ENCODE data around the gene LEMD2. TPM values are rescaled to one million over a fixed set of nuclear protein-coding genes. Genes with fewer than 3 reads are reported as not detected.

LEMD2 gene
- total and polyA plus RNA-seq, 9 of the 15 experiments (the other 6 are each of a cell fraction or from before 2014, with no cell fraction given): 0.32 to 46.3 (median 30.8) TPM

DNA sequence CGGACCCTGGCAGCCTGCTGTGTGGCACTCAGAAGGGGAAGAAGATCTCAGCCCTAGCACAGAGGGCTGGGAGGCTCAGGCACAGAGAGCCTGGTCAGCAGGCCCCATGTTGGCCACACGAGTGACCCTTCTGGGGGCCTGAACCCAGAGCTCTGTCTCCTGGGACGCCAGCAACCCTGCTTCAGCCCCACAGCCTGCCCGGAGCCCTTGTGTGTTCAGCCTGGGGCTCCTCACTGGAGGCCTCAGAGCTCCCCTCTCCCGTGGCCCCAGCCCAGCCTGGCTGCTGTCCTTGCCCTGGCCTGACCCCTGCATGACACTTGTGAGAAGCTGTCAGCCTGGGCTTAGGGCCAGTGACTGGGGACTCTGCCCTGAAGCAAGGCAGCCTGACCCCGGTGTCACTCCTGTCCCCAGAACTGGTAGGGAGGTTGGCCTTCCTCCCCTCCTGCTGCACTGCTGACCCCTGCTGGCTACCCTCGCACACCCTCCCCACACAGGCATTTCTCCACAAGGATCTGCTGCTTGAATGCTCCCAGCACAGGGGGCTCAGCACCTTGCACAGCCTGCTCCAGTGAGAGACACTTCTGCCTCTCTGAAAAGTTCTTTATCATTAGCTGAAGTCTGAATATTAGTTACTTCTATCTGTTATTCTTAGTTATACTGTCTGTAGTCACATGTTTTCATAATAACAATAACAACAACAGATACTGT lies 26.9 kb downstream of the LEMD2 start (continued):
- TF ChIP-seq, protein P1, sequence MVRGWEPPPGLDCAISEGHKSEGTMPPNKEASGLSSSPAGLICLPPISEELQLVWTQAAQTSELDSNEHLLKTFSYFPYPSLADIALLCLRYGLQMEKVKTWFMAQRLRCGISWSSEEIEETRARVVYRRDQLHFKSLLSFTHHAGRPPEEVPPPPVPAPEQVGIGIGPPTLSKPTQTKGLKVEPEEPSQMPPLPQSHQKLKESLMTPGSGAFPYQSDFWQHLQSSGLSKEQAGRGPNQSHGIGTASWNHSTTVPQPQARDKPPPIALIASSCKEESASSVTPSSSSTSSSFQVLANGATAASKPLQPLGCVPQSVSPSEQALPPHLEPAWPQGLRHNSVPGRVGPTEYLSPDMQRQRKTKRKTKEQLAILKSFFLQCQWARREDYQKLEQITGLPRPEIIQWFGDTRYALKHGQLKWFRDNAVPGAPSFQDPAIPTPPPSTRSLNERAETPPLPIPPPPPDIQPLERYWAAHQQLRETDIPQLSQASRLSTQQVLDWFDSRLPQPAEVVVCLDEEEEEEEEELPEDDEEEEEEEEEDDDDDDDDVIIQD (CRISPR knock-in tag; IDR thresholded peaks at IDR 0.05): no peak
- no peak for TF ChIP-seq PBX2 (CRISPR knock-in tag; IDR thresholded peaks at IDR 0.05; ENCODE audit: low read depth)
- TF ChIP-seq PBX2 (tag; conservative IDR thresholded peaks at IDR 0.05; ENCODE audit: low read depth): peak; percentile 71
- no peak for TF ChIP-seq JUNB (CRISPR knock-in tag; conservative IDR thresholded peaks at IDR 0.05)

GRCh38 chr6:33761581-33761921 lies 27.4 kb downstream of the LEMD2 start:
- H3K27ac ChIP-seq (ENCODE audit: extremely low read depth, low read depth, low read length): no peak overlapping the region
- TF ChIP-seq FOXP1 (CRISPR knock-in tag; IDR thresholded peaks at IDR 0.05) (0 out of 2 replicates have a peak, but pooled peaks have one; percentile 52), U2AF2 (optimal IDR thresholded peaks at IDR 0.05; ENCODE audit: low read depth, low read length) (no peak)
- DNase-seq (ENCODE audit: extremely low read depth in 1 of 4, low spot score in 3 of 4) (no peak), FAIRE-seq (no peak), ATAC-seq (no peak)
- H2AFZ ChIP-seq (ENCODE audit: low read depth, low read length): no peak overlapping the region
- H4K20me1 ChIP-seq (replicated peaks; ENCODE audit: control insufficient read depth, insufficient read depth, low read length): 0 out of 2 replicates have a peak, but pooled peaks cover 12% of the 10 kb centered on the region
- H3K9me1 ChIP-seq (ENCODE audit: control insufficient read depth, insufficient read depth, low read length): no peaks in the 10 kb centered on the region
- no TSS peak for BruUV-seq (replicated peaks)
- H3K9me3 ChIP-seq (replicated peaks; ENCODE audit: control insufficient read depth, insufficient read depth, low read depth, low read length): no peaks in the 10 kb centered on the region
- intact Hi-C loops (cut with micrococcal nuclease) (no loop called here), in situ Hi-C loops (cut with MboI) (loop anchor here (5.0 kb wide), 2 partner anchors 174 to 391 kb away; no protein-coding TSS in a partner anchor)
- no peak overlapping the region for H3K4me3 ChIP-seq
- WGBS (ENCODE audit: insufficient coverage, low coverage, missing lambda C conversion rate): 6% methylated on average over 2 of the region's 2 CpGs
- POLR2A ChIA-PET: interaction anchor here (0.6 to 2.8 kb wide), 5 partner anchors 10 to 1446 kb away, joined by 3 to 12 read pairs (median 3); partner anchors contain the start of gene UQCC2
- no peaks in the 10 kb centered on the region for H3K79me2 ChIP-seq (ENCODE audit: control insufficient read depth, insufficient read depth, low read length)
- H3K4me1 ChIP-seq (replicated peaks in 1 of 2; ENCODE audit: control insufficient read depth in 2 of 2, insufficient read depth in 2 of 2, low read length in 2 of 2): peaks cover 0 to 16% of the 10 kb centered on the region in 2 experiments; a peak in 2 of 5 replicates
- H3K9ac ChIP-seq (ENCODE audit: insufficient read depth in 1 of 2, low read depth in 2 of 2, low read length in 2 of 2): peak overlapping the region in 1 of 2 experiments; percentile 85; a peak in 2 of 4 replicates
- CTCF ChIA-PET (ENCODE audit: low intra/inter-chr PET ratio): interaction anchor here (2.1 to 2.6 kb wide), 4 partner anchors 17 to 176 kb away, joined by 12 to 18 read pairs (median 13); partner anchors contain the start of gene UQCC2
- H3K36me3 ChIP-seq (ENCODE audit: control insufficient read depth, insufficient read depth, low read length): no peaks in the 10 kb centered on the region
- peaks cover 37 to 67% of the 10 kb centered on the region in 2 experiments for H3K27me3 ChIP-seq (ENCODE audit: control insufficient read depth in 2 of 2, insufficient read depth in 2 of 2, low read length in 2 of 2)
- H3K4me2 ChIP-seq (ENCODE audit: insufficient read depth, low read length): no peak overlapping the region

All from K562 (cell line).